Left lung (tissue), 10 donors: Measurements from ENCODE around the gene PLA2G4F. TPM values are rescaled to one million over a fixed set of nuclear protein-coding genes. Genes with fewer than 3 reads are reported as not detected.

ENCODE experiments used
- ATAC-seq: fragments of 200-7000 bp; cut with Tn5 transposase; one replicate; pipeline ENCODE4 v1.9.1; 2020; ENCODE audit warnings: moderate library complexity
- DNase-seq, 4 donors: peaks; one replicate each; pipeline ENCODE4 v3.0.0-alpha.2; 2013 to 2020
- H3K27ac ChIP-seq, 2 donors: fragments of 200-600 bp; sonication (generic) in 1 of 2; one replicate each; pipeline versions ENCODE4 v1.5.0 to v1.8.0; 2020 to 2021
- H3K27me3 ChIP-seq, 2 donors: fragments of 200-600 bp; sonication (generic) in 1 of 2; one replicate each; pipeline versions ENCODE4 v1.5.0 to v1.8.0; 2020 to 2021
- H3K36me3 ChIP-seq, 2 donors: fragments of 200-600 bp; sonication (generic) in 1 of 2; one replicate each; pipeline versions ENCODE4 v1.5.0 to v1.8.0; 2020 to 2021
- H3K4me1 ChIP-seq, 2 donors: fragments of 200-600 bp; one replicate each; pipeline ENCODE4 v1.8.0; 2021
- H3K4me3 ChIP-seq, 2 donors: fragments of 200-600 bp; sonication (generic) in 1 of 2; one replicate each; pipeline versions ENCODE4 v1.5.0 to v1.8.0; 2020 to 2021; ENCODE audit warnings: mild to moderate bottlenecking in 1 of 2
- H3K9me3 ChIP-seq, 2 donors: fragments of 200-600 bp; sonication (generic) in 1 of 2; one replicate each; pipeline versions ENCODE4 v1.5.0 to v1.8.0; 2020 to 2021
- CTCF ChIP-seq, 2 donors: fragments of 200-600 bp; sonication (generic) in 1 of 2; IDR thresholded peaks; one replicate each; pipeline versions ENCODE4 v1.5.0 to v1.8.0; 2021; ENCODE audit warnings: antibody characterized with exemption in 2 of 2
- intact Hi-C, 2 donors: fragments of 100-400 bp; cut with DNase I; formaldehyde crosslinking; loops; one replicate each; pipeline versions ENCODE4 v1.11.2 to v1.14.2; 2022
- polyA plus RNA-seq, 6 donors: library from polyadenylated mRNA; unstranded; fragments of 120-200 nt; gene quantifications; one replicate each; pipeline ENCODE4 v1.2.1, GENCODE V29; 2013; ENCODE audit not compliant: insufficient read length in 6 of 6
- total RNA-seq, 2 donors: library from RNA; stranded (reverse); fragmentation: NEBNext Ultra II Directional; extraction: Animal tissue kit (Norgen Biotek cat#: 25700); gene quantifications; one replicate each; pipeline ENCODE4 v1.2.1, GENCODE V29; 2021
- donor health status: DM: no; HTN: yes; CAD: no.
- donor health status: DM: no; HTN: no; CAD: no.

The PLA2G4F gene
- total and polyA plus RNA-seq, 8 donors: 3.1 to 100 (median 12.7) TPM

DNA sequence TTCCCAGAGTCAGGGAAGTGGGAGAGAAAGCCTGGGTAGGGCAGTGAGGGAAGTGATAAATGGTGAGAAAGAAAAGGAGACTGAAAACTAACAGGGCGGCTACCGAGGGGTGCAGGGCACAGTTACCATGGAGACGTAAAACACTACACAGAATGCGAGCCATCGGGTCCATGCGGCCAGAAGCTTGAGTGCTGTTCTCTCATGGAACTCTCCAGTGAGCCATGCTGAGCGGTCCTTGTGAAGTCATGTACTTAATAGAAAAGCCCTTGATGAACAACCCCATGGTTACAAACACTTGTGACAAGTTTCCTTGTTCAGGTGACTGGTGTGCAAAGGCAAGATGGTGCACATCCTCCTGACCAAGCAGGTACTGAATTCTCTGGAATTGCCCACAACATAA lies 3.7 kb upstream of the PLA2G4F start:
- no peak overlapping the region for H3K4me3 ChIP-seq
- peaks cover 2 to 12% of the 10 kb centered on the region in 2 donors for H3K4me1 ChIP-seq
- H3K9me3 ChIP-seq: no peaks in the 10 kb centered on the region
- peak overlapping the region; percentile 30 to 48 for H3K27ac ChIP-seq
- intact Hi-C loops: no loop called here
- H3K27me3 ChIP-seq: no peaks in the 10 kb centered on the region
- TF ChIP-seq CTCF (IDR thresholded peaks at IDR 0.05): no peak
- peak in 2 of 4 donors; percentile 75 to 77 for DNase-seq
- peaks cover 0 to 67% of the 10 kb centered on the region in 2 donors for H3K36me3 ChIP-seq
- ATAC-seq: peak; percentile 66

GRCh38 chr15:42159381-42160015 lies 3.1 kb upstream of the PLA2G4F start:
- peaks cover 2 to 12% of the 10 kb centered on the region in 2 donors for H3K4me1 ChIP-seq
- no peaks in the 10 kb centered on the region for H3K27me3 ChIP-seq
- DNase-seq (peak in 2 of 4 donors; percentile 56 to 85), ATAC-seq (peak; percentile 59)
- TF ChIP-seq CTCF (IDR thresholded peaks at IDR 0.05): no peak
- peak overlapping the region; percentile 30 to 48 for H3K27ac ChIP-seq
- no peak overlapping the region for H3K4me3 ChIP-seq
- intact Hi-C loops: no loop called here
- H3K9me3 ChIP-seq: no peaks in the 10 kb centered on the region
- H3K36me3 ChIP-seq: peaks cover 0 to 61% of the 10 kb centered on the region in 2 donors

DNA sequence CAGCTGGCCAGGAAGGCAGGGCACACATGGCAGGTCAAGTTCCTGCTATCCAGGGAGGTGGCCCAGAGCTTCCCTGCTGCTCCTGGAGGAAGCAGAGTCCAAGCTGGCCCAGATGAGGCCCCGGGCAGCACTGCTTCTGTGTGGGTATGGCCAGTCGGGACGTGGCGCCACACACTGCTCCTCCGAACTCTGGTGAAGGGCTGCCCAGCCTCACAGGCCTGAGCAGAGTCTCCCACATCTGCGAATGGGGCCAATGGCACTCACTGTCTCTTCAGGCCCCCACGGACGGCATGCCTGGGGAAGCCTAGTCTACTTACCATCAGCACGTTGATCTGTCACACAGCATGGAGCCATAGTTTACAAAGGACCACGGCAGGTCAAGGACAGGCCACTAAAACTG lies 2.5 kb upstream of the PLA2G4F start:
- no peak overlapping the region for H3K4me3 ChIP-seq
- no peaks in the 10 kb centered on the region for H3K27me3 ChIP-seq
- intact Hi-C loops: no loop called here
- no peaks in the 10 kb centered on the region for H3K9me3 ChIP-seq
- H3K36me3 ChIP-seq: peaks cover 0 to 55% of the 10 kb centered on the region in 2 donors
- no peak overlapping the region for H3K27ac ChIP-seq
- ATAC-seq: no peak
- no peak for DNase-seq
- H3K4me1 ChIP-seq: peaks cover 2 to 12% of the 10 kb centered on the region in 2 donors
- TF ChIP-seq CTCF (IDR thresholded peaks at IDR 0.05): no peak

DNA sequence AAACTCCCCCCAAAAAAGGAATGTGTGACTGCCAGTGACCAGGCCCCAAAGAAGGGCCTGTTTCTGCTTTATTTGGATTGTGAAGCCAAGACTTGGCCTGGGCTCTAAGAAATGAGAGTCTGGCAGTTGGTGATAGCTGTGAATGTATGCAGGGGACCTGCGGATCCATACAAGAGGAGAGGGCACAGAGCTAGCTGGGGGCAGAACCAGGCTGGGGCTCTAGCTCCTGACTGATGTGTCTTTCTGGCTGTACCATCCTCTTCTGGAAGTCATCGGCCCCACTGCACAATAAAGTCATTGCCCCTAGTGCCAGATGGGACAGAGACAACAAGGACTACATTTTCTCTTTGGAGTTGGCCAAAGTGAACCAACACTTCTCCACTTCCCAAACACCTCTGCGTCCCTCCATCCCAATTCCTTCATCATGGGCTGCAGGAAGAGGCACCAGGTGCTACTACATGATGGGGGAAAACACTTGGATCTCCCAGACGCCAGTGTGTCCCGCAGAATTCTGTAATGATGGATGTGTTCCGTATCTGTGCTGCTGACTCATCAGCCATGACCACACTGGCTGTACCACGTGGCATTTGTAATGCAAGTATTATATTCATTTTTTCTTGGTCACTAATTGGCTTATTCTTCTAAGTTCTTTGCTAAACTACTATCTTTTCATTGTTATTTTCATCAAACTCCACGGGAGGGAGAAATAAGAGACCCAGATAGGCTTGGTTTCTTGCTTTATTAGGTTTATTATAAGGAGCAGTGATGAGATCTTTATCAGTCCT lies 1.7 kb upstream of the PLA2G4F start:
- H3K4me1 ChIP-seq: peaks cover 2 to 12% of the 10 kb centered on the region in 2 donors
- TF ChIP-seq CTCF (IDR thresholded peaks at IDR 0.05): no peak
- ATAC-seq (no peak), DNase-seq (no peak)
- peaks cover 0 to 48% of the 10 kb centered on the region in 2 donors for H3K36me3 ChIP-seq
- no peak overlapping the region for H3K27ac ChIP-seq
- intact Hi-C loops: no loop called here
- H3K9me3 ChIP-seq: no peaks in the 10 kb centered on the region
- no peaks in the 10 kb centered on the region for H3K27me3 ChIP-seq
- no peak overlapping the region for H3K4me3 ChIP-seq

DNA sequence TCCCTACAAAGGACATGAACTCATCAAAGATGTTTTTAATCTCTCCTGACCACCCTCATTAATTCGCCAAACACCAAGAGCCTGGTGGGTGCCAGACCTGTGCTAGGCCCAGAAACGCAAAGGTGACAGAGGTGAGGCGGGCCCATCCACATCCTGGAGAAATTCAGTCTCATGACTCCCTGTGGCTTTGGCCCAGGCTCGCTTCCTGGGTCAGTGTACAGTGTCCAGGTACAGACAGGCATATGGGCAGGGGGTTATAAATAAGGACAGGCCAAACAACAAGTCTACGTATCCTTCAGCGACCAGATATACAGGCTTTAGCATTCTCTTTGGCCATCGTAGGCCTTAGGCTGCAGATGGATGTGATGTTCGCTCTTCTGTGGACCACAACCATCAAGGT lies 945 bp upstream of the PLA2G4F start:
- no peak overlapping the region for H3K27ac ChIP-seq
- peaks cover 0 to 40% of the 10 kb centered on the region in 2 donors for H3K36me3 ChIP-seq
- no peak overlapping the region for H3K4me3 ChIP-seq
- H3K4me1 ChIP-seq: peaks cover 2 to 12% of the 10 kb centered on the region in 2 donors
- no peak for ATAC-seq
- no peaks in the 10 kb centered on the region for H3K27me3 ChIP-seq
- TF ChIP-seq CTCF (IDR thresholded peaks at IDR 0.05): no peak
- intact Hi-C loops: no loop called here
- no peaks in the 10 kb centered on the region for H3K9me3 ChIP-seq
- DNase-seq: no peak
